Parathyroid adenoma (tissue), 2 donors: ENCODE data around the gene GPR17.

Experiments used
- H2AFZ ChIP-seq: fragments of 300-600 bp; sonication (generic); one replicate; pipeline ENCODE4 v1.7.0; 2017; ENCODE audit warnings: antibody characterized with exemption, mild to moderate bottlenecking
- H3K27ac ChIP-seq: fragments of 300-600 bp; sonication (generic); one replicate; pipeline ENCODE4 v1.7.0; 2017
- H3K27me3 ChIP-seq: fragments of 300-600 bp; sonication (generic); one replicate; pipeline ENCODE4 v1.7.0; 2017; ENCODE audit warnings: low read length; ENCODE audit not compliant: control insufficient read depth, insufficient read depth
- H3K36me3 ChIP-seq: fragments of 300-600 bp; sonication (generic); one replicate; pipeline ENCODE4 v1.7.0; 2017; ENCODE audit warnings: low read length; ENCODE audit not compliant: control insufficient read depth, insufficient read depth
- H3K4me1 ChIP-seq: fragments of 300-600 bp; sonication (generic); one replicate; pipeline ENCODE4 v1.7.0; 2017; ENCODE audit warnings: control low read depth
- H3K4me2 ChIP-seq: fragments of 300-600 bp; sonication (generic); one replicate; pipeline ENCODE4 v1.7.0; 2017; ENCODE audit warnings: low read length
- H3K4me3 ChIP-seq: fragments of 300-600 bp; sonication (generic); one replicate; pipeline ENCODE4 v1.7.0; 2017; ENCODE audit warnings: low read depth, low read length
- H3K79me2 ChIP-seq: fragments of 300-600 bp; sonication (generic); one replicate; pipeline ENCODE4 v1.7.0; 2017; ENCODE audit warnings: control low read depth
- H3K9ac ChIP-seq: fragments of 300-600 bp; sonication (generic); one replicate; pipeline ENCODE4 v1.7.0; 2017; ENCODE audit warnings: mild to moderate bottlenecking
- H3K9me3 ChIP-seq: fragments of 300-600 bp; sonication (generic); one replicate; pipeline ENCODE4 v1.7.0; 2017; ENCODE audit warnings: low read length; ENCODE audit not compliant: control insufficient read depth
- CTCF ChIP-seq: fragments of 300-600 bp; sonication (generic); IDR thresholded peaks from one replicate; pipeline ENCODE4 v1.7.0; 2017; ENCODE audit warnings: antibody characterized with exemption, mild to moderate bottlenecking
- donor health status: primary hyperparathyroidism.

Gene GPR17

GRCh38 chr2:127626175-127626574, 19.8 kb upstream of the GPR17 start:
- no peak for TF ChIP-seq CTCF
- no peaks in the 10 kb centered on the region for H3K9me3 ChIP-seq
- H3K27me3 ChIP-seq: no peaks in the 10 kb centered on the region
- no peak overlapping the region for H3K27ac ChIP-seq
- no peak overlapping the region for H2AFZ ChIP-seq
- no peaks in the 10 kb centered on the region for H3K36me3 ChIP-seq
- H3K4me2 ChIP-seq: no peak overlapping the region
- no peak overlapping the region for H3K9ac ChIP-seq
- H3K79me2 ChIP-seq: no peaks in the 10 kb centered on the region
- H3K4me1 ChIP-seq: no peaks in the 10 kb centered on the region
- no peak overlapping the region for H3K4me3 ChIP-seq

- Histone ChIP-seq H3K79me2 (no peaks in the 10 kb centered on the region), H3K36me3 (no peaks in the 10 kb centered on the region), H3K27ac (no peak overlapping the region), H3K4me1 (no peaks in the 10 kb centered on the region), H3K9ac (no peak overlapping the region), H2AFZ (no peak overlapping the region), H3K4me2 (no peak overlapping the region), H3K9me3 (no peaks in the 10 kb centered on the region), H3K27me3 (no peaks in the 10 kb centered on the region), H3K4me3 (no peak overlapping the region)
- no peak for TF ChIP-seq CTCF
These were observed 18.8 kb upstream of the GPR17 start for GRCh38 chr2:127626917-127627739.

GRCh38 chr2:127627740-127628571, 18.0 kb upstream of the GPR17 start:
- no peaks in the 10 kb centered on the region for H3K79me2 ChIP-seq
- no peak for TF ChIP-seq CTCF
- no peaks in the 10 kb centered on the region for H3K4me1 ChIP-seq
- H3K27ac ChIP-seq: no peak overlapping the region
- no peak overlapping the region for H2AFZ ChIP-seq
- H3K4me2 ChIP-seq: no peak overlapping the region
- H3K9ac ChIP-seq: no peak overlapping the region
- no peak overlapping the region for H3K4me3 ChIP-seq
- H3K36me3 ChIP-seq: no peaks in the 10 kb centered on the region
- H3K9me3 ChIP-seq: no peaks in the 10 kb centered on the region
- H3K27me3 ChIP-seq: no peaks in the 10 kb centered on the region

- no peak overlapping the region for H3K4me3 ChIP-seq
- H3K4me2 ChIP-seq: no peak overlapping the region
- no peak overlapping the region for H3K27ac ChIP-seq
- H3K79me2 ChIP-seq: no peaks in the 10 kb centered on the region
- H3K36me3 ChIP-seq: no peaks in the 10 kb centered on the region
- H3K4me1 ChIP-seq: no peaks in the 10 kb centered on the region
- no peak overlapping the region for H2AFZ ChIP-seq
- no peak overlapping the region for H3K9ac ChIP-seq
- no peaks in the 10 kb centered on the region for H3K27me3 ChIP-seq
- no peak for TF ChIP-seq CTCF
- no peaks in the 10 kb centered on the region for H3K9me3 ChIP-seq
These were observed 17.0 kb upstream of the GPR17 start for GRCh38 chr2:127628767-127629614.
